Hematopoietic multipotent progenitor cell (in vitro differentiated cells): Measurements from ENCODE around the gene TP53RK. TPM values are rescaled to one million over a fixed set of nuclear protein-coding genes. Genes with fewer than 3 reads are reported as not detected.

Experiments used
- DNase-seq, 3 donors: peaks; one replicate each; pipeline ENCODE4 v3.0.0-alpha.2; 2011 to 2015; ENCODE audit warnings: low read depth in 2 of 3, low spot score in 2 of 3
- total RNA-seq: library from RNA; depleted of rRNA; stranded (reverse); fragments of >200 nt; gene quantifications from one replicate; pipeline ENCODE4 v1.2.3, GENCODE V29; 2012

Gene TP53RK
- 16.7 TPM for total RNA-seq

DNA sequence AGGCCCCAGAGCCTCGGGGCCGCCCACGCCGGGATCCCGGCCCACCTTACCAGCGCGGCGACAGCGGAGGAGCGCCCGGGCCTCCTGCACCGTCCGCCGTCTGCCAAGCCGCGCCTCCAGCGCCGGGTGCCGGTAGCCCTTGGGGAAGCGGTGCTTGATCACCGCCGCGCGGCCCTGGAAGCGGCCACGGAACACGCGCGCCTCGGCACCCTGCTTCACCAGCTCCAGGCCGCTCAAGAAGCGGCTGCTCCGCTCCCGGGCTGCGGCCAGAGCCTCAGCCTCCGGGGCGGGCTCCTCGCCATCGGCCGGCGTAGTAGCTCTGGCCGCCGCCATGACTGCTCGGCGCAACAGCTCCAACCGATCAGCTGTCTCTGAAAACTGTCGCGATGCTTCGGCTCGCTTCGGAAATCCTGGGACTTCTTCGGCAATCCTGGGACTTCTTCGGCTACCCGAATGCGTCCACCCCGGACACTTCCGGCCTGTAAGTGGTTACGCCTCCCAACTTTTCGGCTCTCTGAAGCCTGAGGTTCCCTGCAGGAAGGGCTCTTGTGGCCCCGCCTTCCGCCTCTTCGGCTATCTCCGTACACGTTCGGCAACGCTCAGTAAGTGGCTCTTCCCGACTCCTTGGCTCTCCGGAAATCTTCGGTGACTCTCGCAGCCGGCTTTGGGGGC, at the start of gene TP53RK:
TP53RK (minus strand) TSS at position 363 of the 672 bp plus-strand sequence; CDS start at position 333, 30 bp downstream.
- DNase-seq: peak; percentile 86 to 98 (median 98)

DNA sequence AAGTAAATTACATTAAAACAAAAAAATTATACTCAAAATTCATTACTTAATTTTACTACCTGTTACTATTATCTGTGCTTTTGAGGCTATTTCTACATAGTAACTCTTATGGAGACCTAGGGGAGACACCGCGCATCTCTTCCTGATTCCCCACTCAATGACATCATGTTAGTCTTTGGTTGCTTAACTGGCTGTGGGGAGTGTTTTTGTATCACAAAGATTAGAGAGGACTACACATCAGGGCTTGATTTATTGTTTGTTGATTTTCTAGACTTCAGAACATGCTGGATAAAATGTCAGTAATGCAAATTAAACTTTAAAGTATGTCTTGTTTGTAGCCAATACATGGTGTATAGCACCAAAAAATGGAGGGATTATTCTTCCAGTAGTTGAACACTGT, 46.2 kb upstream of the TP53RK start:
- no peak for DNase-seq

DNA sequence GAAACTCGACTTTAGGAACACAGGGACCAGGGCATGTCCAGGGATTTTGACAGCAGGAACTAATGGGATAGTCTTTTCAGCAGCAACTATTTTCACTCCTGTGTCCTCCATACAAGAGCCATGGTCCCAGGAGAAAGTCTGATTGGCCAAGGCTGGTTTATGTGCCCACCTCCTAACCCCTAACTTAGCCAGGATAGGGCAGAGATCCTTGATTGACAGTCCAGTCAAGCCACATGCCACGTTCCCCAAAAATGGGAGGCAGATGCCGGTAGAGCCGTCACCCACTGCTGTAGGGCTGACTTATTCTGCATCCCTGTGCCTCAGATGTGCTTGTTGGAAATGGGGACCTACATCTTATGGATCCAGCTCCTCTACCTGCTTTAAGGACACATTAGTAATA, 42.5 kb upstream of the TP53RK start:
- no peak for DNase-seq

DNA sequence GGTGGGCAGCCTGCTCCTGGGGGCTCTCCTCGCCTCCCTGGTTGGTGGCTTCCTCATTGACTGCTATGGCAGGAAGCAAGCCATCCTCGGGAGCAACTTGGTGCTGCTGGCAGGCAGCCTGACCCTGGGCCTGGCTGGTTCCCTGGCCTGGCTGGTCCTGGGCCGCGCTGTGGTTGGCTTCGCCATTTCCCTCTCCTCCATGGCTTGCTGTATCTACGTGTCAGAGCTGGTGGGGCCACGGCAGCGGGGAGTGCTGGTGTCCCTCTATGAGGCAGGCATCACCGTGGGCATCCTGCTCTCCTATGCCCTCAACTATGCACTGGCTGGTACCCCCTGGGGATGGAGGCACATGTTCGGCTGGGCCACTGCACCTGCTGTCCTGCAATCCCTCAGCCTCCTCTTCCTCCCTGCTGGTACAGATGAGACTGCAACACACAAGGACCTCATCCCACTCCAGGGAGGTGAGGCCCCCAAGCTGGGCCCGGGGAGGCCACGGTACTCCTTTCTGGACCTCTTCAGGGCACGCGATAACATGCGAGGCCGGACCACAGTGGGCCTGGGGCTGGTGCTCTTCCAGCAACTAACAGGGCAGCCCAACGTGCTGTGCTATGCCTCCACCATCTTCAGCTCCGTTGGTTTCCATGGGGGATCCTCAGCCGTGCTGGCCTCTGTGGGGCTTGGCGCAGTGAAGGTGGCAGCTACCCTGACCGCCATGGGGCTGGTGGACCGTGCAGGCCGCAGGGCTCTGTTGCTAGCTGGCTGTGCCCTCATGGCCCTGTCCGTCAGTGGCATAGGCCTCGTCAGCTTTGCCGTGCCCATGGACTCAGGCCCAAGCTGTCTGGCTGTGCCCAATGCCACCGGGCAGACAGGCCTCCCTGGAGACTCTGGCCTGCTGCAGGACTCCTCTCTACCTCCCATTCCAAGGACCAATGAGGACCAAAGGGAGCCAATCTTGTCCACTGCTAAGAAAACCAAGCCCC, 36.2 kb upstream of the TP53RK start:
- no peak for DNase-seq

DNA sequence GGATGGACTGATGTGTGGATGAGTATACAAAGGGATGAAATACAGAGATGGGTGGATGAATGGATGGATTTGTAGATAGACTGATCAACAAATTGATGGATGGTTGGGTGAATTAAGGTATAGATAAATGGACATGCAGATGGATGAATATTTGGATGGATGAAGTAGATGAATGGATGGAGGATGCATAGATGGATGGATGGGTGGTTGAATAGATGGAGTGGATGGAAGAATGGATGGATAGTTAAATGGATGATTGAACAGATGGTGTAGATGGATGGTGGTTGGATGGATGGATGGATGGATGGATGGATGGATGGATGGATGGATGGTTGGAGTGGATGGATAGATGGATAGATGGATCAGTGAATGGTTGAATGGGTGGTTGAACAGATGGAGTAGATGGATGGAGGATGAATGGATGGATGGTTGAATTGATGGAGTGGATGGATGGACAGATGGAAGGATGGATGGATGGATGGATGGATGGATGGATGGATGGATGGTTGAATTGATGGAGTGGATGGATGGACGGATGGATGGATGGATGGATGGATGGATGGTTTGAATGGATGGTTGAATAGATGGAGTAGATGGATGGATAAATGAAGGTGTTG, 35.2 kb upstream of the TP53RK start:
- no peak for DNase-seq

DNA sequence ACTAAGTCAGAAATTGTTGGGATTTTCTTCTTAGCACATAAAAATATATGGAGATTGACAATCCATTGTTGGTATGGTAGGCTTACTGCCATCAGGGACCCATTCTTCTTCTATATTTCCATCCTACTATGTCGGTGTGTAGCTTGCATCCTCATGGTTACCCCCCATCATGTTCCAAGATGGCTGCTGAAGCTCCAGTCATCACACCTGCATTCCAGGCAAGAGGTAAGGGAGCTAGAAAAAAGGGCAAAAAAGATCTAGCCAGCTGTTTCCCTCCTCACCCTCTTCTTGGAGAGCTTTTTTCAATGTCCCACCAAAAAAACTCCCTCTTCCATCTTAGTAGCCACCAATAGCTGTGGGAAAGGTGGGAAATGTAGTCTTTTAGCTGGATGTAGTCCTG, 33.8 kb upstream of the TP53RK start:
- DNase-seq: no peak

DNA sequence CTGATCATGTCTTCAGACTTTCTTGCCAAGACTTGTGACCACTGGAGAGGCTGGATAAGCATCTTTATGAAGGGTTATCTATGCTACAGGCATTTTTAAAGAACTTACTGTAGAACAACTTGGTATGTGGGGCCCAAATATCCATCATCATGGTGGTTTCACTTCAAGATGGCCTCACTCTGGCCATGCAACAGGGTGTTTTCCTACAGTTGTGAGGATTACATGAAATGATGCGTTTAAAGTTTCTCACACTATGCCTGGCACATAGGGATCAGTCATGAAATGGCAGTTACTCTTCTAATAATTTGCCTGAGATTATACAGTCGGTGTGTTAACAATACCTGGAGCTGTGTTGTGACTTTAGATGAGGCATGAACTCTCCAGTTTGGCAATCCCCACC, 33.2 kb upstream of the TP53RK start:
- no peak for DNase-seq

DNA sequence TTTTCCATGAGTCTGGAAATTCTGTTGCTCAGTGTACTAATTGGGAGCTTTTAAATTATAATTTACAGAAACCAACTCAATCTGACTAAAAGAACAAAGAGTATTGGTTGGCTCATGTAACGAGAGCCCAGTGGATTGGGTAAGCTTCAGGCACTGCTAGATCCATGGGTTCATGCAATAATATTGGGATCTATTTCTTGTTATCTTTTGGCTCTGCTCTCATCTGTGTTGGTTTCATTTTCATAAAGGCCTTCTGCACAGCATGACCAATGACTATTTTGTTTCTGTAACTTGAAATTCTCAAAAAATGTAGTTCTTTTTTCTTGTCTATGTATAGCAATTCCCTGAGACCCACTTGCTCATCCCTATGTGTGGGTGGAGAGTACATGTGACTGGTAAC, 32.2 kb upstream of the TP53RK start:
- no peak for DNase-seq

DNA sequence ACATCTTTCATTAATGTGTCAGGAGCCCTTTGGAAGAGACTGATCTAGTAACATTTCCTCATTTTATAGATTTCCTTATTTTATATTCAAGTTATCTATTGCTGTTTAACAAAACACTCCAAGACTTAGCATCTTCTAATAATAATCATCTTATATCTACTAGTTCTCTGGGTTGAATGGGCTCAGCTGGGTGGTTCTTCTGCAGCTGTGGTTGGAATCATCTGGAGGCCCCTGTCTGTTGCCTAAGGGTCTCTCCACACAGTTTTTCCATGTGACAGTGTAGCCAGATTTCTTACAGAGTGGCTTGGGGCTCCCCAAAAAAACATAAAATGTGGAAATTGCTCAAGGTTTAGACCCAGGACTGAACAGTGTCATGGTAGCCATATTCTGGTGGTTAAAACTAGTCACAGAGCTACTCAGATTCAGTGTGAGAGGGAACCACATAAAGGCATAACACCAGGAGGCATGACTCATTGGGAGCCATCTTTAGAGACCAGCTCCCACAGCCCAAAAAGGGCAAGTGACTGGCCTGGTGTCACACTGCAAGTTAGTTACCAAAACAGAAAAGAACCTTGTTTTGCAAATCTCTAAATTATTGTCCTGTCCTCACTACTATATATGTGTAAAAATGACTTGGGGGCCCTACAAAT, 31.7 kb upstream of the TP53RK start:
- DNase-seq: no peak

DNA sequence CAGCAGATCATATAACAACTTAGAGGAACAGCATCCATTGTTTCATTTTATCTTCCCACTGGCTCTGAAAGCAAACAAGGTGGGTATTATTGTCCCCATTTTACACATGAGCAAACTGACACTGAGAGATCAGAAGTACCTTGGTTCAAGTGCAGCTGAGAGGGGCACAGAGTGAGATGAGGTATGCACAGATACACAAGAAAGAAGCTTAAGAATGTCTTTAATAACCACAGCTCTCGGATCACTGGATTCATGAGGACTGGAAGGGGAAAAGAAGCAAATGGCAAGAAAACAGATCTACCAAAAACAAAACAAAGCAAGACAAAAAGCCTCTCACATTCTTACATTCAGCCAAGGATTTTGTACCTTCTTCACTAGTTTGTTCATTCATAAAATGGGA, 30.8 kb upstream of the TP53RK start:
- DNase-seq: no peak

DNA sequence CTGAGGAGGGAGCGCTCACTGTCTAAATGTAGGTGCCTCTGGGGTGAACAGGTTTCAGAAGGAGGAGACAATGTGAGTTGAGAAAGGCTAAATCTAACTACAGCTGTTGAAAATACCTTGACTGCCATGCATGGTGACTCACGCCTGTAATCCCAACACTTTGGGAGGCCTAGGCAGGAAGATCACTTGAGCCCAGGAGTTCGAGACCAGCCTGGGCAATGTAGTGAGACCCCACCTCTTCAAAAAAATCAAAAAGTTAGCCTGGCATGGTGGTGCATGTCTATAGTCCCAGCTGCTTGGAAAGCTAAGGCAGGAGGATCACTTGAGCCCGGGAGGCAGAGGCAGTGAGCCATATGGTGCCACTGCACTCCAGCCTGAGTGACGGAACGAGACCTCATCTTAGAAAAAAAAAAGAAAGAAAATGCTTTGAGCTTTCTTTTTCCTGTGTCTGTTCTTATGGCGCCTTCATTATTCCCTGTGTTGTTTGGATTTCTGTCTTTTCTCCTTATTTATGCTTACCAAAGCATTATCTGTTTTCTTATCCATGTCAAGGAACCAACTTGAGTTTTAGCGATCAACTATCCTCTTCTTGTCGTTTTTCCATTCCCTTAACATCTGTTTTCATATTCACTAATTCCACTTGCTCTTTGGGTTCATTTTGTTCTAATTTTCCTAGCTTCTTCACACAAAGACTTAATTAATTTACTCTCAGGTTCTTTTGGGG, 28.7 kb upstream of the TP53RK start:
- no peak for DNase-seq

DNA sequence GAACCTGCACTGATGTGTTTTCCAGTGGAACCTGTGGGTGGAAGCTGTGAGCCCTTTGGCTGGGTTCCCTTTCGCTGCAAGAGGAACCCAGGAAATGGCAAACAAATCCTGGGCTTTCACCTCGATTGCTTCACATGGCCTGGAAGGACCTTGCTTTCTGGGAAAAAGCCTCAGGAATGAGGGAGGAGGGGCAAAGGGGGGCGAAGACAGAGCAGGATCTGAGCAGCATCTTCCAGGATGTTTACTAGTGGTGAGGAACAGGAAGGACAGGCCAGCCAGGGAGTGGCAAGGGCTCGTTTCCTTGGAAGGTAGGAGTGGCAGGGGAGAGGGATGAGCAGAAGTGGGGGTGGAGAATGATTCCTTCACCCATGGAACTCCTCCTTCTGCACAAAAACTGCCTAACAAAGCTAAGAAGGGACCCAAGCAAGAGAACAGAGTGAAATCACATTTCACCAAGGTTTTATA, 26.1 kb upstream of the TP53RK start:
- no peak for DNase-seq

DNA sequence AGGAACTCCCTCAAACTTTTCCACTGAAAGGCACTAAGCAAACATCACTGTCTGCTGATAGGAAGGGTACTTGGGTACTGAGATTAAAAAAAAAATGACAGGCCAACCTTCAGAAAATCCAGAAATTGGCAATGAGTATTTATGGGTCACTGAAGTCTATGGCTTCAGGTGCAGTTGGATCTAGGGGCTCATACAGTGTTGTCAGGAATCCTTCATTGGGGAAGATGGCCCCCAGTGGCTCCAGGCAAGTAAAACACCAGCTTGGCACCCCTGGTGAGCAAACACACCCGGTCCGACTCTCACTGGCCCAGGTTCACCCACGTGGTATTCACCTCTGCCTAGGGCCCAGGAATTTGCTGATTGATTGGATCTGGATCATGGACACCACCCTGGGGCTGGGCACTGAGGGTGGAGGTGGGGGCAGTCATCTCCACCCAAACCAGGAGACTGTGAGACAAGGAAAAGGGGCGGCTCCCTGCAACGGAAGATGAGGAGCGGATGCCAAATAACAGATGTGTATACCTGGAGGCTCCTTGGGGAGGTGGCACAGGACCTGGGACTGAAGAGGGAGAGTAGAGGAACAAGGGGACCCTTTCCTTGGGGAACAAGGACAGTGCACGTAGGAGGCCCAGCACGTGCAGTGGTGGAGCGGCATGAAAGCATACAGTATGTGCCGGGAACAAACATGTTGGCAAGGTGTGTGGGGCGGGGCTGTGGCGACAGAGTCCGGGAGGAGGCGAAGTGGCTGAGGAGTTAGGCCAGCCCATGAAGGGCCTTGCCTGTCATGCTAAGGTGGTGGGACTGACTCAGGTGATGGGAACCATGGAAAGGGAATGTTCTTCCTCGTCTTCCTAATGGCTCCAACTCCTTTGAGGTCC, 25.0 kb upstream of the TP53RK start:
- DNase-seq: no peak

DNA sequence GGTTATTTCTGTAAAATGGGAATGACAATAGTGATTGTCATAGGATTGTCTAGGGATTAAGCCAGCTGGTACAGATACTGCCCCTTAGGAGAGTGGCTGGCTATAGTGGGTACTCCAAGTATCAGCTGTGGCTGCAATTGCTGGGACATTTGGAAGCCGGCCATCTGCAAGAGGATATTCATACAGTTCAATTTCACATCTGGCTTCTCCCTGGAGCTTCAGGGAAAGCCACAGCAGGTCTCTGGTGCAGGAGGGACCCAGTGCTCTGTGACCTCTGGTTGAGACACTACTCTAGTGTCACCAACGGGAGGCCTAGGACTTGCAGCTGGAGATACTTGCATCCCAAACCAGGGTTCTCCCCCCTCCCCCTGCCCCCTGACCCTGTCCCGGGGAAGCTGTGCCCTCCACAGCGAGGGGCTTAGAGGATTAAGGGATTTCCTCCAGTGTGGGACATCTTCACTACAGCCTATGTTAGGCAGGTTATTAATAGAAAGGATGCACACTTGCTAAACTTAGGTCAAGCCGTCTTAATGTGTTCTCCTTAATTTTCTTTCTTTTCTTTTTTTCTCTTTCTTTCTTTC, 22.9 kb upstream of the TP53RK start:
- DNase-seq: no peak

DNA sequence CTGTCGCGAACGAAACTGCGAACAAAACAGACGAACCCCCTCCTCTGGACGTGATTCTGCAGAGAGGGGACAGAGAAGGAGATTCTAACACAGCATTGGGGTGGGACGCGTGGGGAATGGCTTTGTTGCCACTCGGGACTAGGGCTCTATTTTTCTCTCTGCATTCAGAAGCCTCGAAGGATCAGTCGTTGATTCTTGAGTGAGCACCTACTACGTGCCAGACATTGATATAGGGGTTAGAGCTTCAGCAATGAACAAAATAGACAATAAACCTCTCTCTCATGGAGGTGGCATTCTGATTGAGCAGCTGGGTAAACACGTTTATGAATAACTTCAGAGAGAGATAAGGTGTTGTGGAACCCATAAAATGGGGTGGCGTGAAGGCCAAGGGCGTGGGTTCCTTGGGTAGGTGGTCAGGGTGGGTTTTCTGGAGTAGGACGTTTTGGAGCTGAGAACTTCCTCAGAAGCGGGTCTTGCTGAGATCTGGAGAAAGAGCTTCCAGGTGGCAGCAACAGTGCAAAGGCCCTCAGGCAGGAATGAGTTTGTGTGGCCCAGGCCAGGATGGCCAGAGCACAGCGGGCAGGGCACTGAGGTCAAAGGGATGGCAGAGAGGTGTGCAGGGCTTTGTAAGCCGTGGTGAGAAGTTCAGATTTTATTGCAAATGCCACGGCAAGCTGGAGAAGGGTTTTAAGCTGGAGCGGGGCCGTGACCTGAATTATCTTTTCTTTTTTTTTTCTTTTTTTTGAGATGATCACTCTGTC, 21.1 kb upstream of the TP53RK start:
- DNase-seq: no peak

DNA sequence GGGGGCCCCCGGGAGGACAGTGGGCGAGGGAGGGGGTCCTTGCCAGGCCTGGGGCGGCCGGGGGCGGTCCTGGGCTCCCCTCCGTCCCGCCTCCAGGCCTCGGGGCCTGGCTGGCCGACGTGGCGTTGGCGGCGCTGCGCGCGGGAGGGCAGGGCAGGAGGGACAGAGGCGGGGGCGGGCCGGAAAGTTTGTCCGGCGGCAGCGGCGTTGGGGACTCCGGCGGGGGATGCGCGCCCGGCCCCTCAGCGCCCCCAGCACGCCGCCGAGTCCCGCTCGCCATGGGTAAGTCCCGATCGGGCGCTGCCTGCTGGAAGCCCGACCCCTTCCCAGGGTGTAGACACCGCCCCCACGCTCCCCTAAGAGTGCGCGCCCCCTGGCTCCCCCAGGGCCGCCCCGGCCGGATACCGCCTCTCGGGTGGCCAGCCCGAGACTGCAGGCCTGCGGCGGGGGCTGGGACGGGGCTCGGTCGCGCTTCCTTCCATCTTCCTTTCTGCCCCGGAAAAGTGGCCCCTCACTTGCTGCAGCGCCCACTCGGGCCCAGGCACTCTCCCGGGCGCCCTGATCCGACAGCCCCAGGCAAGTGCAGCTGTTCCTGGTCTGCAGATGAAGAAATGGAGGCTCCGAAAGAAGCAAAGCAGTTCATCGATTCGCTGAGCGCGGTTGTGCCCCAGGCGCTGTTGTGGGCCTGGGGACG, 20.4 kb upstream of the TP53RK start, which contains the start of gene SLC2A10:
SLC2A10 (plus strand) TSS at position 191 of the 694 bp plus-strand sequence; CDS start at position 279, 88 bp downstream.
- peak in 2 of 3 donors; percentile 33 to 46 for DNase-seq

DNA sequence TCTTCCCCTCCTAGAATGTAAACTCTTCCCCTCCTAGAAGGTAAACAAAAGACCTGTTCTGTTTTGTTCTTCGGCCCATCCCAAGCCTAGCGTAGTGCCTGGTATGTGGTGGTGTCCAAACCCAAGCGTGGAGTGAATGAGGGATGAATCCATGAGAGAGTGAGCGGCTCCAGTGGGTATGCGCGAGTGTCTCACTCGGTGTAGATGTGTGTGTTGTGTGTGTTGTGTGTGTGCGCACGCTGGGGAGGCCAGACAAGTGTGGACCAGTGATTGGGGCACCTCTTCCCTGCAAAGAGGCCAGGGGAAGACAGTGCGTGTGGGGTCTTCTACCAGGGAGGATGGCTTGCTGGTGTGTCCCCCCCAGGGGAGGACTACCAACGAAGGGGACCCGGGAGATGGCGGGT, 19.8 kb upstream of the TP53RK start:
- DNase-seq: no peak
